ENCODE data around the gene NSD2. TPM values are rescaled to one million over a fixed set of nuclear protein-coding genes. Genes with fewer than 3 reads are reported as not detected.

NSD2 gene
- total RNA-seq, 1 donor from 2014 or later = 44.6 TPM

DNA sequence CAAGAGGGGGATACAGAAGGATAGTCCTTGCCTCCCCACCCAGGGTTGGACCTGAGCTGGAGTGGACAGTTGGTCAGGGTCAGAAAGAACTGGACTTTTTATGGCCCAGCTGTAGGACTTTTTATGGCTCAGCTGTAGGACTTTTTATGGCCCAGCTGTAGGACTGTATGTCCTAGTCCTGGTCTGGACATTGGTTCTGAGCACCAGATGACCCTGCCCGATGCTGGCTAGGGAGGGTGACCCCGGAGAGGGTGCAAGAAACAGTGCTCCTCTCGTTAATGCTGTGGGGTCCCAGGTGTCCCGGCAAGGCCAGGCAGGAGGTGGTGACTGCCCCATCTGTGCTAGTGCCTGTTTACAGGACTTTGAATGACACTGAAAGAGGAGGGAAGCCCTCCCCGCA lies 13.3 kb upstream of the NSD2 start:
- TF ChIP-seq CTCF (IDR thresholded peaks at IDR 0.05) = no peak
- ChIA-PET POLR2A (interaction anchor here (4.2 kb wide), 1 partner anchor 12 kb away, joined by 35 read pairs; the partner anchor contains the start of gene NSD2), CTCF (interaction anchor here (1.2 kb wide), 1 partner anchor 41 kb away, joined by 4 read pairs; no protein-coding TSS in a partner anchor)
- intact Hi-C loops (cut with micrococcal nuclease) = loop anchor here (2.0 to 5.0 kb wide), 2 partner anchors 149 to 511 kb away; partner anchors contain the start of genes NELFA and UVSSA
- Mint-ChIP-seq H3K9me3 (no peaks in the 10 kb centered on the region), H3K4me1 (peaks cover 34% of the 10 kb centered on the region), H3K4me3 (no peak overlapping the region), H3K27ac (no peak overlapping the region), H3K27me3 (no peaks in the 10 kb centered on the region), H3K36me3 (ENCODE audit: low read depth) (peaks cover 4% of the 10 kb centered on the region)
- ATAC-seq (ENCODE audit: low read depth) (no peak), DNase-seq (no peak)

DNA sequence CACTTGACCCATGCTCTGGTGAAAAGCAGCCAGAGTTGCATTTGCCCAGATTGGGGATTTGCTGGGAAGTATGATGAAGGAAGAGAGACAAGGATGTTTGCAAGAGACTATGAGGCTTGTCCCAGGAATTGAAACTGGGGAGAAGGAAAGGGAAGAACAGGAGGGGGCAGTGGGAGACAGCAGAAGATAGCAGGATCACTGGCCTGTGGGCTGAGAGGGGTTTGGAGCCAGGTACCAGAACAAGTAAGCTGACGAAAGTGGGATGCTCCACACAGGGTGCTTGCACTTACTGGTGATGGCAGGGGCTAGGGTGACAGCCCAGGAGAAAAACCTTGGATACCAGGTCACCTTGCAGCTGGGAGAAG lies 11.8 kb upstream of the NSD2 start:
- no peak overlapping the region for H3K4me3 Mint-ChIP-seq
- CTCF ChIA-PET = interaction anchor here (0.7 kb wide), 1 partner anchor 13 kb away, joined by 3 read pairs; no protein-coding TSS in a partner anchor
- no peaks in the 10 kb centered on the region for H3K27me3 Mint-ChIP-seq
- DNase-seq (no peak), ATAC-seq (ENCODE audit: low read depth) (no peak)
- POLR2A ChIA-PET = interaction anchor here (1.4 kb wide), 2 partner anchors 9 to 11 kb away, joined by 4 to 6 read pairs; partner anchors contain the start of gene NSD2
- intact Hi-C loops (cut with micrococcal nuclease) = loop anchor here (5.0 kb wide), 1 partner anchor 148 kb away; the partner anchor contains the start of gene NELFA
- no peak for TF ChIP-seq CTCF (IDR thresholded peaks at IDR 0.05)
- peaks cover 33% of the 10 kb centered on the region for H3K4me1 Mint-ChIP-seq
- H3K9me3 Mint-ChIP-seq = no peaks in the 10 kb centered on the region
- H3K27ac Mint-ChIP-seq = no peak overlapping the region
- no peaks in the 10 kb centered on the region for H3K36me3 Mint-ChIP-seq (ENCODE audit: low read depth)

- no peak for TF ChIP-seq CTCF (IDR thresholded peaks at IDR 0.05)
- DNase-seq (no peak), ATAC-seq (ENCODE audit: low read depth) (peak; percentile 65)
- Mint-ChIP-seq H3K9me3 (no peaks in the 10 kb centered on the region), H3K27ac (peak overlapping the region; percentile 68), H3K27me3 (no peaks in the 10 kb centered on the region), H3K36me3 (ENCODE audit: low read depth) (no peaks in the 10 kb centered on the region), H3K4me1 (peaks cover 20% of the 10 kb centered on the region), H3K4me3 (peak overlapping the region; percentile 79)
- ChIA-PET POLR2A (interaction anchor here (0.6 to 1.0 kb wide), 2 partner anchors 8 to 36 kb away, joined by 4 read pairs; no protein-coding TSS in a partner anchor), CTCF (interaction anchor here (0.9 to 1.7 kb wide), 2 partner anchors 38 to 169 kb away, joined by 3 to 4 read pairs; no protein-coding TSS in a partner anchor)
- intact Hi-C loops (cut with micrococcal nuclease) = no loop called here
Observed at GRCh38 chr4:1862055-1862911, 8.9 kb upstream of the NSD2 start.

- DNase-seq = no peak
- no peak for ATAC-seq (ENCODE audit: low read depth)
- Mint-ChIP-seq H3K9me3 (no peaks in the 10 kb centered on the region), H3K4me3 (peak overlapping the region; percentile 28), H3K4me1 (peaks cover 18% of the 10 kb centered on the region), H3K27me3 (no peaks in the 10 kb centered on the region), H3K27ac (no peak overlapping the region), H3K36me3 (ENCODE audit: low read depth) (no peaks in the 10 kb centered on the region)
- ChIA-PET CTCF (no interaction called here), POLR2A (interaction anchor here (0.6 to 1.2 kb wide), 2 partner anchors 14 to 35 kb away, joined by 3 to 4 read pairs; no protein-coding TSS in a partner anchor)
- TF ChIP-seq CTCF (IDR thresholded peaks at IDR 0.05) = no peak
- intact Hi-C loops (cut with micrococcal nuclease) = no loop called here
Observed at GRCh38 chr4:1862961-1863296, 8.3 kb upstream of the NSD2 start.
